HG02588 (cell line): ENCODE data around the gene STMN3.
"Not testable (repeated sequence)": the region's sequence is repeated elsewhere in the genome, so short reads cannot be mapped to it uniquely, and the experiment has no call there.

Experiments used
- ATAC-seq: cut with Tn5 transposase; IDR thresholded peaks from one replicate; pipeline ENCODE4 v1.9.1; 2021; ENCODE audit warnings: mild to moderate bottlenecking, moderate library complexity; ENCODE audit not compliant: unreplicated experiment

The STMN3 gene

GRCh38 chr20:63639093-63639975 is 13.9 kb downstream of the STMN3 start:
- no peak for ATAC-seq

- ATAC-seq, result no peak
Measured at GRCh38 chr20:63636752-63637628, 16.2 kb downstream of the STMN3 start.

- no peak for ATAC-seq
Measured at GRCh38 chr20:63635431-63636141, 17.6 kb downstream of the STMN3 start.

GRCh38 chr20:63633732-63634131 is 19.5 kb downstream of the STMN3 start:
- ATAC-seq, result no peak

GRCh38 chr20:63631426-63631825 is 21.8 kb downstream of the STMN3 start:
- ATAC-seq, result not testable (repeated sequence)

- ATAC-seq, result not testable (repeated sequence)
Measured at GRCh38 chr20:63630956-63631355, 22.3 kb downstream of the STMN3 start.

GRCh38 chr20:63628246-63628975 is 24.8 kb downstream of the STMN3 start:
- no peak for ATAC-seq

GRCh38 chr20:63627751-63628245 is 25.4 kb downstream of the STMN3 start:
- ATAC-seq, result no peak

GRCh38 chr20:63627129-63627750 is 26.0 kb downstream of the STMN3 start:
- ATAC-seq, result peak; percentile 72

GRCh38 chr20:63626424-63627128 is 26.6 kb downstream of the STMN3 start, which contains the start of gene GMEB2:
GMEB2 (minus strand) TSS chr20:63627101; CDS start chr20:63619397, 7,704 bp downstream.
- ATAC-seq, result peak; percentile 45

GRCh38 chr20:63625771-63626423 is 27.3 kb downstream of the STMN3 start:
- ATAC-seq, result no peak

GRCh38 chr20:63624486-63624885 is 28.7 kb downstream of the STMN3 start:
- no peak for ATAC-seq

GRCh38 chr20:63622732-63623131 is 30.5 kb downstream of the STMN3 start:
- ATAC-seq, result no peak

GRCh38 chr20:63622096-63622495 is 31.1 kb downstream of the STMN3 start:
- ATAC-seq, result no peak

- ATAC-seq, result no peak
Measured at GRCh38 chr20:63620991-63621390, 32.2 kb downstream of the STMN3 start.

- ATAC-seq, result no peak
Measured at GRCh38 chr20:63619505-63619904, 33.7 kb downstream of the STMN3 start.

GRCh38 chr20:63619086-63619485 is 34.1 kb downstream of the STMN3 start:
- ATAC-seq, result no peak

- no peak for ATAC-seq
Measured at GRCh38 chr20:63618291-63618980, 34.8 kb downstream of the STMN3 start.
